ENCODE measurements around the gene KISS1R. TPM values are rescaled to one million over a fixed set of nuclear protein-coding genes. Genes with fewer than 3 reads are reported as not detected.

The KISS1R gene
- total RNA-seq, 1 experiment from 2014 or later = not detected

- CTCF ChIA-PET = no interaction called here
These were observed 35.6 kb upstream of the KISS1R start for GRCh38 chr19:881385-882071.

GRCh38 chr19:882871-883497 lies 34.1 kb upstream of the KISS1R start:
- Mint-ChIP-seq H3K4me3 (ENCODE audit: low read depth, unreplicated experiment) (no peak overlapping the region), H3K27me3 (ENCODE audit: unreplicated experiment) (no peaks in the 10 kb centered on the region), H3K27ac (ENCODE audit: unreplicated experiment) (no peak overlapping the region), H3K9me3 (ENCODE audit: low read depth, unreplicated experiment) (no peaks in the 10 kb centered on the region), H3K36me3 (ENCODE audit: insufficient read depth, unreplicated experiment) (peaks cover 36% of the 10 kb centered on the region), H3K4me1 (ENCODE audit: low read depth, unreplicated experiment) (no peaks in the 10 kb centered on the region)
- intact Hi-C loops (cut with micrococcal nuclease; ENCODE audit: unreplicated experiment) = no loop called here
- TF ChIP-seq CTCF (IDR thresholded peaks at IDR 0.05; ENCODE audit: unreplicated experiment) = no peak
- DNase-seq = no peak
- CTCF ChIA-PET = interaction anchor here (0.6 kb wide), 2 partner anchors 32 to 910 kb away, joined by 3 read pairs; no protein-coding TSS in a partner anchor
- BruUV-seq (replicated peaks) = no TSS peak

More at GRCh38 chr19:881385-882071, 35.6 kb upstream of the KISS1R start:
- no peaks in the 10 kb centered on the region for H3K4me1 Mint-ChIP-seq (ENCODE audit: low read depth, unreplicated experiment)
- no peaks in the 10 kb centered on the region for H3K27me3 Mint-ChIP-seq (ENCODE audit: unreplicated experiment)
- H3K36me3 Mint-ChIP-seq (ENCODE audit: insufficient read depth, unreplicated experiment) = peaks cover 28% of the 10 kb centered on the region
- no peak overlapping the region for H3K4me3 Mint-ChIP-seq (ENCODE audit: low read depth, unreplicated experiment)
- H3K9me3 Mint-ChIP-seq (ENCODE audit: low read depth, unreplicated experiment) = no peaks in the 10 kb centered on the region
- no peak overlapping the region for H3K27ac Mint-ChIP-seq (ENCODE audit: unreplicated experiment)
- intact Hi-C loops (cut with micrococcal nuclease; ENCODE audit: unreplicated experiment) = no loop called here
- no TSS peak for BruUV-seq (replicated peaks)
- DNase-seq = no peak
- TF ChIP-seq CTCF (IDR thresholded peaks at IDR 0.05; ENCODE audit: unreplicated experiment) = no peak

- H3K27me3 Mint-ChIP-seq (ENCODE audit: unreplicated experiment) = no peaks in the 10 kb centered on the region
- H3K9me3 Mint-ChIP-seq (ENCODE audit: low read depth, unreplicated experiment) = no peaks in the 10 kb centered on the region
- H3K4me3 Mint-ChIP-seq (ENCODE audit: low read depth, unreplicated experiment) = no peak overlapping the region
- H3K4me1 Mint-ChIP-seq (ENCODE audit: low read depth, unreplicated experiment) = no peaks in the 10 kb centered on the region
- no TSS peak for BruUV-seq (replicated peaks)
- H3K27ac Mint-ChIP-seq (ENCODE audit: unreplicated experiment) = no peak overlapping the region
- H3K36me3 Mint-ChIP-seq (ENCODE audit: insufficient read depth, unreplicated experiment) = peaks cover 43% of the 10 kb centered on the region
- DNase-seq = peak; percentile 88
- CTCF ChIA-PET = interaction anchor here (0.6 kb wide), 1 partner anchor 31 kb away, joined by 3 read pairs; no protein-coding TSS in a partner anchor
- TF ChIP-seq CTCF (IDR thresholded peaks at IDR 0.05; ENCODE audit: unreplicated experiment) = peak; percentile 34
- intact Hi-C loops (cut with micrococcal nuclease; ENCODE audit: unreplicated experiment) = no loop called here
These were observed 33.4 kb upstream of the KISS1R start for GRCh38 chr19:883661-884211.

- intact Hi-C loops (cut with micrococcal nuclease; ENCODE audit: unreplicated experiment) = no loop called here
- Mint-ChIP-seq H3K4me1 (ENCODE audit: low read depth, unreplicated experiment) (no peaks in the 10 kb centered on the region), H3K36me3 (ENCODE audit: insufficient read depth, unreplicated experiment) (peaks cover 37% of the 10 kb centered on the region), H3K27me3 (ENCODE audit: unreplicated experiment) (no peaks in the 10 kb centered on the region), H3K9me3 (ENCODE audit: low read depth, unreplicated experiment) (no peaks in the 10 kb centered on the region), H3K27ac (ENCODE audit: unreplicated experiment) (no peak overlapping the region), H3K4me3 (ENCODE audit: low read depth, unreplicated experiment) (no peak overlapping the region)
- no peak for TF ChIP-seq CTCF (IDR thresholded peaks at IDR 0.05; ENCODE audit: unreplicated experiment)
- BruUV-seq (replicated peaks) = no TSS peak
- CTCF ChIA-PET = no interaction called here
- no peak for DNase-seq
These were observed 32.5 kb upstream of the KISS1R start for GRCh38 chr19:884420-885211.

All from Calu3 (cell line).